Fibroblast of lung (primary cell): Measurements from ENCODE around the gene INCENP.

Source experiments
- EZH2 ChIP-seq: IDR thresholded peaks from 2 replicates; pipeline ENCODE4 v1.5.1; 2012; ENCODE audit warnings: low read length, control low read depth, mild to moderate bottlenecking; ENCODE audit errors: missing control alignments
- TF ChIP-seq, protein P1 (sequence below), 2 donors: IDR thresholded peaks in 1 of 2; conservative IDR thresholded peaks in 1 of 2; 1 replicate in 1 of 2; 2 replicates in 1 of 2; pipeline ENCODE4 v1.5.1; 2011 to 2012; ENCODE audit warnings: low read length in 2 of 2, control low read depth in 1 of 2, inconsistent platforms in 1 of 2, low read depth in 1 of 2, mild to moderate bottlenecking in 1 of 2

DNA sequence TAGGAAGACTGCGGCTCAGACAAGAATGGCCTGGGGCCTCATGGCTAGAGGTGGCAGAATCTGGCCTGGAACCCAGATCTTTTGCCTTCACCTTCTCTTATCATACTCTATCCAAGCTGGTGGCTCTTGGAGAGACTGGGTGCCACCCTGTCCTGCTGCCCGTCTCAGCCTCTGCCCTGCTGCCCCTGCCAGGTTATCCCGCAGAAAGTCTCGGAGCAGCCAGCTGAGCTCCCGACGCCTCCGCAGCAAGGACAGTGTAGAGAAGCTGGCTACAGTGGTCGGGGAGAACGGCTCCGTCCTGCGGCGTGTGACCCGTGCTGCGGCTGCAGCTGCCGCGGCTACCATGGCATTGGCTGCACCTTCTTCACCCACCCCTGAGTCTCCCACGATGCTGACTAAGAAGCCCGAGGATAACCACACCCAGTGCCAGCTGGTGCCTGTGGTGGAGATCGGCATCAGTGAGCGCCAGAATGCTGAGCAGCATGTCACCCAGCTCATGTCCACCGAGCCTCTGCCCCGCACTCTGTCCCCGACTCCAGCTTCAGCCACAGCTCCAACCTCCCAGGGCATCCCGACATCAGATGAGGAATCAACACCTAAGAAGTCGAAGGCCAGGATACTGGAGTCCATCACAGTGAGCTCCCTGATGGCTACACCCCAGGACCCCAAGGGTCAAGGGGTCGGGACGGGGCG lies 5.9 kb downstream of the INCENP start:
- TF ChIP-seq, protein P1, sequence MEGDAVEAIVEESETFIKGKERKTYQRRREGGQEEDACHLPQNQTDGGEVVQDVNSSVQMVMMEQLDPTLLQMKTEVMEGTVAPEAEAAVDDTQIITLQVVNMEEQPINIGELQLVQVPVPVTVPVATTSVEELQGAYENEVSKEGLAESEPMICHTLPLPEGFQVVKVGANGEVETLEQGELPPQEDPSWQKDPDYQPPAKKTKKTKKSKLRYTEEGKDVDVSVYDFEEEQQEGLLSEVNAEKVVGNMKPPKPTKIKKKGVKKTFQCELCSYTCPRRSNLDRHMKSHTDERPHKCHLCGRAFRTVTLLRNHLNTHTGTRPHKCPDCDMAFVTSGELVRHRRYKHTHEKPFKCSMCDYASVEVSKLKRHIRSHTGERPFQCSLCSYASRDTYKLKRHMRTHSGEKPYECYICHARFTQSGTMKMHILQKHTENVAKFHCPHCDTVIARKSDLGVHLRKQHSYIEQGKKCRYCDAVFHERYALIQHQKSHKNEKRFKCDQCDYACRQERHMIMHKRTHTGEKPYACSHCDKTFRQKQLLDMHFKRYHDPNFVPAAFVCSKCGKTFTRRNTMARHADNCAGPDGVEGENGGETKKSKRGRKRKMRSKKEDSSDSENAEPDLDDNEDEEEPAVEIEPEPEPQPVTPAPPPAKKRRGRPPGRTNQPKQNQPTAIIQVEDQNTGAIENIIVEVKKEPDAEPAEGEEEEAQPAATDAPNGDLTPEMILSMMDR (conservative IDR thresholded peaks at IDR 0.05 in 1 of 2, IDR thresholded peaks at IDR 0.05 in 1 of 2; ENCODE audit: low read depth in 1 of 2, low read length in 2 of 2): no peak
- no peak for TF ChIP-seq EZH2
